Measurements from ENCODE around the gene CHEK1. TPM values are rescaled to one million over a fixed set of nuclear protein-coding genes. Genes with fewer than 3 reads are reported as not detected.

Gene CHEK1
- total RNA-seq, 1 experiment from 2014 or later: 71.6 TPM

DNA sequence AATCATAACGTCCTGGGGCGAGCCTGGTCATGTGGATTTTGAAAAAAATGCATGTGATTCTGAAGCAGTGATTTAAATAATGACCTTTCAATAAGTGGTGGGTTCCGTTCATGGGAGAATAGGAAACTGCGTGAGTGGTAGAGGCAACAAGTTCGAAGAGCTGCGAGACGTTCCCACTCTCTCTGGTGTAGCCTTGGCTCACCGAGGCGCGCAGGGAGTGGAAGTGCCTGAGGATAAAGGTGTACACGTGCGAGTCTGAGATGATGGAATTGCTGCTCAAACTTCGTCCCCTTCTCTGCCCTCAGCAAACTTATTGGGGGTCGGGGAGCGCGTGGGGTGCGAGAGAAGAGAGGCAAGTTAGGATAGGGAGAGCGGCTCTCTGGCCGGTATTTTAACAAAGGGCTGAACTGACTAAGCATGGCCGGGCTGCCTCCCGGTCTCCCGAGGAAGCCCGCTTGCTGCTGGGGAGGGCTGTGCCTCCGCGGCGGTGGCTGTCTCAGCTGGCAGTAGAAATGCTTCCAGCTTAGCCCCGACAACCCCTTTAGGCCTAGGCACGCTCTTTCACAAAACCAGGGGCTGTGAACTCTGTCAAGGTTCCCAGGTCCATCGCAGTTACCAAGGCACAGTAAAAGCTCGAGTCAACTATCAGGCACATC is 33.2 kb upstream of the CHEK1 start:
- DNase-seq (ENCODE audit: low read depth, low spot score): peak; percentile 5

DNA sequence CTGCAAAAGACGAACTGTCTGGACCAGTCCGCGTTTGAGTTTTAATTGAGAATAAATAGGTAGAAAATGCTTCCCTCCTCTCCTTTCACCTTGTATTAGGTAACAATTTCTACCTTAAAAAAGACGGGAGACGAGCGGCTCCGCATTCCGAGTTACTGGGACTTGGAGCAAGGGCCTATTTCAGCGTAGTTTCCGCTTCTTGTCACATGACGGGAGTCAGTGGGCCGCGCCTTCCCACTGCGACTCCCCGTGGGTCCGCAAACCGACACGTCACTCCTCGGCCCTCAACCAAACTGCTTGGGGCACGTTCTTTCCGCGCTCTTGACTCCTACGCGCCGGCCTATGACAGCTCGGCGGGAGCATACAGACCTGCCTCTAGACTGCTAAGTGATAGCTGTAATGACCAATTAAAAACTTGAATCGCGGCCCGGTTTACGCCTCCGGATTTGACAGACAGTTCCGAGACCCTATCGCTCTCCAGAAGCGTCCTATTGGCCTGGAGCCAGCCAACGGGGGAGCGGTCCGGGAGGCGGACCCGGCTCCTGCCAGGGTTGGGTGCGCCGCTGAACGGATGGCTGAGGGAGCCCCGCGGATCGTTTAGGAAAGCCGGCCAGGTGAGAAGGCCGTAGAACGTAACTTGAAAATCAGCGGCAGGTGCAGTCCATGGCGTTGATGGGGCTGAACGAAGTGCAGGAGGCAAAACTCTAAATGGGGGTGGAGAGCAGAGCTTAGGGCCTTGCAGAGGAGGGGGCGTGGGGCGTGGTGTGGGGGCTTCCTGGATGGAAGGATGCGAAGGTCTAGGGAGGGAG is 32.5 kb upstream of the CHEK1 start, which contains the start of gene STT3A:
STT3A (plus strand) TSS at position 548 of the 809 bp plus-strand sequence. CDS start 3,064 bp downstream, outside the sequence.
- Histone ChIP-seq H3K4me1 (ENCODE audit: control insufficient read depth, insufficient read depth, low read length) (peaks cover 6% of the 10 kb centered on the region; the same call in 1 of the 2 replicates), H3K27ac (ENCODE audit: low read length) (peak within 1 kb of the TSS; percentile 98), H3K9me3 (ENCODE audit: control insufficient read depth, insufficient read depth, low read depth, low read length) (no peaks in the 10 kb centered on the region), H3K4me3 (ENCODE audit: low read depth in 2 of 2, low read length in 2 of 2) (peak within 1 kb of the TSS; percentile 86 to 99), H3K27me3 (ENCODE audit: control insufficient read depth, insufficient read depth, low read length) (no peaks in the 10 kb centered on the region), H3K36me3 (ENCODE audit: control insufficient read depth, insufficient read depth, low read length) (peaks cover 4% of the 10 kb centered on the region)
- no TSS peak for BruUV-seq (replicated peaks)
- TF ChIP-seq, protein P1, sequence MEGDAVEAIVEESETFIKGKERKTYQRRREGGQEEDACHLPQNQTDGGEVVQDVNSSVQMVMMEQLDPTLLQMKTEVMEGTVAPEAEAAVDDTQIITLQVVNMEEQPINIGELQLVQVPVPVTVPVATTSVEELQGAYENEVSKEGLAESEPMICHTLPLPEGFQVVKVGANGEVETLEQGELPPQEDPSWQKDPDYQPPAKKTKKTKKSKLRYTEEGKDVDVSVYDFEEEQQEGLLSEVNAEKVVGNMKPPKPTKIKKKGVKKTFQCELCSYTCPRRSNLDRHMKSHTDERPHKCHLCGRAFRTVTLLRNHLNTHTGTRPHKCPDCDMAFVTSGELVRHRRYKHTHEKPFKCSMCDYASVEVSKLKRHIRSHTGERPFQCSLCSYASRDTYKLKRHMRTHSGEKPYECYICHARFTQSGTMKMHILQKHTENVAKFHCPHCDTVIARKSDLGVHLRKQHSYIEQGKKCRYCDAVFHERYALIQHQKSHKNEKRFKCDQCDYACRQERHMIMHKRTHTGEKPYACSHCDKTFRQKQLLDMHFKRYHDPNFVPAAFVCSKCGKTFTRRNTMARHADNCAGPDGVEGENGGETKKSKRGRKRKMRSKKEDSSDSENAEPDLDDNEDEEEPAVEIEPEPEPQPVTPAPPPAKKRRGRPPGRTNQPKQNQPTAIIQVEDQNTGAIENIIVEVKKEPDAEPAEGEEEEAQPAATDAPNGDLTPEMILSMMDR (IDR thresholded peaks at IDR 0.05): no peak
- TF ChIP-seq POLR2AphosphoS5 (IDR thresholded peaks at IDR 0.05; ENCODE audit: low read depth, low read length) (peak; percentile 91), SIN3A (IDR thresholded peaks at IDR 0.05; ENCODE audit: borderline replicate concordance, insufficient read depth, low read depth, low read length) (peak; percentile 31; the same call in 1 of the 2 replicates), TCF7L2 (IDR thresholded peaks at IDR 0.05; ENCODE audit: low read depth, low read length) (no peak)
- TF ChIP-seq, protein P2, sequence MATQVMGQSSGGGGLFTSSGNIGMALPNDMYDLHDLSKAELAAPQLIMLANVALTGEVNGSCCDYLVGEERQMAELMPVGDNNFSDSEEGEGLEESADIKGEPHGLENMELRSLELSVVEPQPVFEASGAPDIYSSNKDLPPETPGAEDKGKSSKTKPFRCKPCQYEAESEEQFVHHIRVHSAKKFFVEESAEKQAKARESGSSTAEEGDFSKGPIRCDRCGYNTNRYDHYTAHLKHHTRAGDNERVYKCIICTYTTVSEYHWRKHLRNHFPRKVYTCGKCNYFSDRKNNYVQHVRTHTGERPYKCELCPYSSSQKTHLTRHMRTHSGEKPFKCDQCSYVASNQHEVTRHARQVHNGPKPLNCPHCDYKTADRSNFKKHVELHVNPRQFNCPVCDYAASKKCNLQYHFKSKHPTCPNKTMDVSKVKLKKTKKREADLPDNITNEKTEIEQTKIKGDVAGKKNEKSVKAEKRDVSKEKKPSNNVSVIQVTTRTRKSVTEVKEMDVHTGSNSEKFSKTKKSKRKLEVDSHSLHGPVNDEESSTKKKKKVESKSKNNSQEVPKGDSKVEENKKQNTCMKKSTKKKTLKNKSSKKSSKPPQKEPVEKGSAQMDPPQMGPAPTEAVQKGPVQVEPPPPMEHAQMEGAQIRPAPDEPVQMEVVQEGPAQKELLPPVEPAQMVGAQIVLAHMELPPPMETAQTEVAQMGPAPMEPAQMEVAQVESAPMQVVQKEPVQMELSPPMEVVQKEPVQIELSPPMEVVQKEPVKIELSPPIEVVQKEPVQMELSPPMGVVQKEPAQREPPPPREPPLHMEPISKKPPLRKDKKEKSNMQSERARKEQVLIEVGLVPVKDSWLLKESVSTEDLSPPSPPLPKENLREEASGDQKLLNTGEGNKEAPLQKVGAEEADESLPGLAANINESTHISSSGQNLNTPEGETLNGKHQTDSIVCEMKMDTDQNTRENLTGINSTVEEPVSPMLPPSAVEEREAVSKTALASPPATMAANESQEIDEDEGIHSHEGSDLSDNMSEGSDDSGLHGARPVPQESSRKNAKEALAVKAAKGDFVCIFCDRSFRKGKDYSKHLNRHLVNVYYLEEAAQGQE (IDR thresholded peaks at IDR 0.05; ENCODE audit: insufficient read depth in 1 of 2, low read depth in 2 of 2, low read length in 1 of 2): no peak
- CTCF ChIA-PET: no interaction called here
- in situ Hi-C loops (cut with HindIII; ENCODE audit: low pct_unique_long_range_greater_than_20kb, low sequenced_read_pairs) (no loop called here), intact Hi-C loops (cut with micrococcal nuclease; ENCODE audit: unreplicated experiment) (no loop called here)
- POLR2A ChIA-PET: interaction anchor here (0.5 to 2.0 kb wide), 5 partner anchors 23 to 1851 kb away, joined by 3 to 8 read pairs (median 4); partner anchors contain the start of gene EI24
- DNase-seq (ENCODE audit: low read depth, low spot score): peak; percentile 99
- ATAC-seq: peak; percentile 98

More for the DNA sequence above, 33.2 kb upstream of the CHEK1 start:
- POLR2A ChIA-PET: interaction anchor here (0.6 to 2.0 kb wide), 4 partner anchors 22 to 1850 kb away, joined by 3 to 8 read pairs (median 4); partner anchors contain the start of gene EI24
- peaks cover 6% of the 10 kb centered on the region; the same call in 1 of the 2 replicates for H3K4me1 ChIP-seq (ENCODE audit: control insufficient read depth, insufficient read depth, low read length)
- H3K36me3 ChIP-seq (ENCODE audit: control insufficient read depth, insufficient read depth, low read length): peaks cover 4% of the 10 kb centered on the region
- ATAC-seq: peak; percentile 36
- CTCF ChIA-PET: interaction anchor here (0.6 kb wide), 1 partner anchor 20 kb away, joined by 3 read pairs; no protein-coding TSS in a partner anchor
- H3K4me3 ChIP-seq (ENCODE audit: low read depth in 2 of 2, low read length in 2 of 2): peak overlapping the region; percentile 86 to 99
- TF ChIP-seq, protein P2 (IDR thresholded peaks at IDR 0.05; ENCODE audit: insufficient read depth in 1 of 2, low read depth in 2 of 2, low read length in 1 of 2): no peak
- TF ChIP-seq SIN3A (IDR thresholded peaks at IDR 0.05; ENCODE audit: borderline replicate concordance, insufficient read depth, low read depth, low read length): 0 out of 2 replicates have a peak, but pooled peaks have one; percentile 28
- H3K27me3 ChIP-seq (ENCODE audit: control insufficient read depth, insufficient read depth, low read length): no peaks in the 10 kb centered on the region
- peak overlapping the region; percentile 98 for H3K27ac ChIP-seq (ENCODE audit: low read length)
- BruUV-seq (replicated peaks): TSS peak; percentile 98
- no peaks in the 10 kb centered on the region for H3K9me3 ChIP-seq (ENCODE audit: control insufficient read depth, insufficient read depth, low read depth, low read length)
- intact Hi-C loops (cut with micrococcal nuclease; ENCODE audit: unreplicated experiment): no loop called here
- in situ Hi-C loops (cut with HindIII; ENCODE audit: low pct_unique_long_range_greater_than_20kb, low sequenced_read_pairs): no loop called here

Data from Panc1 (cell line).